Ascending aorta (tissue), 2 donors: ENCODE results near the gene PF4V1. TPM values are rescaled to one million over a fixed set of nuclear protein-coding genes. Genes with fewer than 3 reads are reported as not detected.
"Not testable (repeated sequence)": the region's sequence is repeated elsewhere in the genome, so short reads cannot be mapped to it uniquely, and the experiment has no call there.

Experiments
- DNase-seq, 2 donors: peaks; one replicate each; pipeline ENCODE4 v3.0.0-alpha.2; 2019; ENCODE audit warnings: low spot score in 2 of 2
- H3K27ac ChIP-seq, 2 donors: fragments of 200-600 bp; sonication (generic); one replicate each; pipeline ENCODE4 v1.5.1; 2016 to 2017; ENCODE audit warnings: mild to moderate bottlenecking in 1 of 2
- H3K27me3 ChIP-seq: fragments of 200-600 bp; sonication (generic); one replicate; pipeline ENCODE4 v1.5.1; 2017
- H3K36me3 ChIP-seq, 2 donors: fragments of 200-600 bp; sonication (generic); one replicate each; pipeline ENCODE4 v1.5.1; 2016
- H3K4me1 ChIP-seq, 2 donors: fragments of 200-600 bp; sonication (generic); one replicate each; pipeline ENCODE4 v1.5.1; 2016 to 2017; ENCODE audit warnings: mild to moderate bottlenecking in 1 of 2
- H3K4me3 ChIP-seq, 2 donors: fragments of 200-600 bp; sonication (generic); one replicate each; pipeline ENCODE4 v1.5.1; 2016 to 2017; ENCODE audit warnings: mild to moderate bottlenecking in 1 of 2
- H3K9me3 ChIP-seq, 2 donors: fragments of 200-600 bp; sonication (generic); one replicate each; pipeline ENCODE4 v1.5.1; 2016
- intact Hi-C: fragments of 100-400 bp; cut with DNase I; formaldehyde crosslinking; loops from one replicate; pipeline ENCODE4 v1.15.1; 2023
- total RNA-seq: library from RNA; depleted of rRNA; stranded (reverse); fragments of >200 nt; gene quantifications from one replicate; pipeline ENCODE4 v1.1.0, GENCODE V29; 2016
- TF ChIP-seq, protein P1 (sequence below), 3 experiments: fragments of 200-600 bp in 2 of 3; fragments of 450-650 bp in 1 of 3; sonication (generic) in 2 of 3; IDR thresholded peaks; one replicate each; pipeline ENCODE4 v1.5.1; 2016 to 2019; ENCODE audit warnings: antibody characterized with exemption in 3 of 3, mild to moderate bottlenecking in 1 of 3, moderate library complexity in 1 of 3

PF4V1 gene
- total RNA-seq, 1 donor from 2014 or later = not detected

DNA sequence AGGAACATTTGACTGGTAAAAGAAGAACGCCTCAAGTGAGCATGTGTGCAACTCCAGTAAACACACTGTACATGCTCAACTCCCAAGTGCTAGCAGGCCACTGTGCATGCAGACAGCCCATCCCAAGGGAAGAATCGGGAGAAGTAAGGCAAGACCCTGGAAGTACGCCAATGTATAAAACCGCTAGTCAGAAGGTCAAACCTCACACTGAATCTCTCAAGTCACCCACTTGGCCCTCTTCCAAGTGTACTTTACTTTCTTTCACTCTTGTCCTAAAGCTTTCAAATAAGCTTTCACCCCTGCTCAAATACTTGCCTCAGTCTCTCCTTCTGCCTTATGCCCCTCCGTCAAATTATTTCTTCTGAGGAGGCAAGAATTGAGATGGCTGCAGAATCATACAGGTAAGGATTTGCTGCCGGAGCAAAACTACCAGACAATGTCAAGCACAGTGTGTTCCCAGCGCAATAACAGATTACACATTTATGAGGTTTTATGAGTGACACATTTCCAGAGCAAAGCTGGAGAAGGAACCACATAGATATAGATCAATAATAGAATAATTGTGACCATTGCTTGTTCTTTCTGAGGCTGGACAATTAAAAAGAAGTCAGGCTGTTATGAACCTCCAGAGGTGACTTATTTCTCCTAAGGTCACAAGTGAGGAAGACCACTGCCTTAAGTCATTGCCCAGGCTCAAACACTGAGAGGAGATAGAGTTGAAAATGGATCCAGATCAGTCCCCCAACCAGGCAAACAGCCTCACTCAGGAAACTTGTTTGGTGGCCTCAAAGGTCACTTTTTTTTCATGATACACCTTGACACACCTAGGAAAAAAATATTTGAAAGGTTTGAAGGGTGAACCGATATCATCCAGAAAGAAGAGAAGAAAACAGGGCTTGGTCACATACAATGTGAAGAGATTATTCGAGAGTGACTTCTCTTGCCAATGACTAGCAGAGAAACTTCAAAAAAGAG, 42.4 kb downstream of the PF4V1 start:
- intact Hi-C loops = no loop called here
- no peaks in the 10 kb centered on the region for H3K4me1 ChIP-seq
- DNase-seq = no peak

DNA sequence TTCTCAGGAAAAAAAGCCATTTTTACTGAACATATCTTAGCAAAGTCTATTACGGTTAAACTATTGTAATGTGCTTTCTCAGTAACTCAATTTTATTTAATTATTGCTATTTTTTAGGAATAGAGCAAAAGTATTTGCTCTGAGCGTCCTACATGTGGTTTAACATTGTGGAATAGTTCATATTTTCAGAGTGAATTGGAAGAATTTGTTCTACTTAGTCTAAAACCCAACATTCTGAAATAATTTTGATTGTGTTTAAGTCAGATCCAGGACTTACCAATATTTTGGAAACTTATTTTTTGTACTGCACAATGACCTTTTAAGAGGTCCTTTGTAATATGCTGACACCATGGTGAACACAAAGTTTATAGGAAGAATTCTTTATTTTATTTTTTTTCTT, 43.3 kb downstream of the PF4V1 start:
- Histone ChIP-seq H3K4me1 (no peaks in the 10 kb centered on the region), H3K9me3 (no peaks in the 10 kb centered on the region), H3K4me3 (no peak overlapping the region), H3K27me3 (no peaks in the 10 kb centered on the region), H3K36me3 (no peaks in the 10 kb centered on the region), H3K27ac (no peak overlapping the region)
- intact Hi-C loops = no loop called here
- TF ChIP-seq, protein P1, sequence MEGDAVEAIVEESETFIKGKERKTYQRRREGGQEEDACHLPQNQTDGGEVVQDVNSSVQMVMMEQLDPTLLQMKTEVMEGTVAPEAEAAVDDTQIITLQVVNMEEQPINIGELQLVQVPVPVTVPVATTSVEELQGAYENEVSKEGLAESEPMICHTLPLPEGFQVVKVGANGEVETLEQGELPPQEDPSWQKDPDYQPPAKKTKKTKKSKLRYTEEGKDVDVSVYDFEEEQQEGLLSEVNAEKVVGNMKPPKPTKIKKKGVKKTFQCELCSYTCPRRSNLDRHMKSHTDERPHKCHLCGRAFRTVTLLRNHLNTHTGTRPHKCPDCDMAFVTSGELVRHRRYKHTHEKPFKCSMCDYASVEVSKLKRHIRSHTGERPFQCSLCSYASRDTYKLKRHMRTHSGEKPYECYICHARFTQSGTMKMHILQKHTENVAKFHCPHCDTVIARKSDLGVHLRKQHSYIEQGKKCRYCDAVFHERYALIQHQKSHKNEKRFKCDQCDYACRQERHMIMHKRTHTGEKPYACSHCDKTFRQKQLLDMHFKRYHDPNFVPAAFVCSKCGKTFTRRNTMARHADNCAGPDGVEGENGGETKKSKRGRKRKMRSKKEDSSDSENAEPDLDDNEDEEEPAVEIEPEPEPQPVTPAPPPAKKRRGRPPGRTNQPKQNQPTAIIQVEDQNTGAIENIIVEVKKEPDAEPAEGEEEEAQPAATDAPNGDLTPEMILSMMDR (IDR thresholded peaks at IDR 0.05) = no peak
- no peak for DNase-seq

More for the DNA sequence above, 42.4 kb downstream of the PF4V1 start:
- Histone ChIP-seq H3K27me3 (no peaks in the 10 kb centered on the region), H3K36me3 (no peaks in the 10 kb centered on the region), H3K27ac (no peak overlapping the region), H3K9me3 (no peaks in the 10 kb centered on the region), H3K4me3 (no peak overlapping the region)
- TF ChIP-seq, protein P1 (IDR thresholded peaks at IDR 0.05) = no peak

DNA sequence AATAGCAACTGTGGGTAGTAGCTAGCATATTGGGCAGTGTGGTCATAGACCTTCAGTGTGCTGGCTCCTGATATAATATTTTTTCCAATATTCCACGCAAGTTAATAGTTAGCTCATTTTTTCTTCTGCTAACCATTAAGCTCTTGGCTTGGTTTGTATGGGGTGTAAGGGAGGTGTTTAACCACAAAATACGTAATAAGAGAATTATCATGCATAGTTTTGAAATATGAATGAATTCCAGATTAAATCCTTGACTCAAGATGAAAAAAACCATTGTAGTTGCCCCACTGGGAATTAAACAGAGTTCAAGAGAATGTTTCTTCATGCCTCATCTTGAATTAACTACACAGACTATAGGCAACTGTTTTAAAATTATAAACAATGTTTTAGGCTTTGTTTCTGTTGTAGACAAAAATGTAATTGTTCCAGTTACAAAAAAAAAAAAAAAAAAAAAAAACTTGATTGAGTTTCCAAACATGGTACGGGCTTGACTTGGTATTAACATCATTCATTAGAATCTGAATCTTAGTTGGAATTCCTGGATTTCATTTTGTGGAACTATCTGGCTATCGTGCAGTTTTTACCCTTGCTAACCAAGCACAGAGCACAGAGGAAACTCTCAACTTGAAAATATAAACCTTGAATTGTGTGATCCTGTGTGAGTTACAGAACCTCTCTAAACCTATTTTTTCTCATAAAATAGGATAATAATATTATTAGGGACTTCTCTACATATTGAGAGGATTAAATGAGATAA, 44.5 kb downstream of the PF4V1 start:
- TF ChIP-seq, protein P1 (IDR thresholded peaks at IDR 0.05) = no peak
- Histone ChIP-seq H3K27me3 (no peaks in the 10 kb centered on the region), H3K4me3 (no peak overlapping the region), H3K27ac (no peak overlapping the region), H3K4me1 (no peaks in the 10 kb centered on the region), H3K36me3 (no peaks in the 10 kb centered on the region), H3K9me3 (no peaks in the 10 kb centered on the region)
- intact Hi-C loops = no loop called here
- DNase-seq = no peak

DNA sequence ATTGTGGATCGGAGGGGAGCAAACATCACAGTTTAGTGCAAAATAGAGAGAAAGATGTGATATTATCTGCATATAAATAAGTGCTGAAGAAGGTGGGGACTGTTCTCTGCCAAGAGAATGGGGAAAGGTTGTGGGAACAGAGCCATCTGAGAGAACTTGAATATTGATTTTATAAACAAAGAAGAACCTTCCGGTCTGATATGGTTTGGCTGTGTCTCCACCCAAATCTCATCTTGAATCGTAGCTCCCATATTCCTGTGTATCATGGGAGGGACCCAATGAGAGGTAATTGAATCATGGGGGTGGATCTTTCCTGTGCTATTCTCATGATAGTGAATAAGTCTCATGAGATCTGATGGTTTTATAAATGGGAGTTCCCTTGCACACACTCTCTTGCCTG, 46.2 kb downstream of the PF4V1 start:
- H3K36me3 ChIP-seq, H3K4me1 ChIP-seq, H3K27ac ChIP-seq, intact Hi-C loops, H3K4me3 ChIP-seq, H3K27me3 ChIP-seq, H3K9me3 ChIP-seq, DNase-seq: not testable (repeated sequence)

DNA sequence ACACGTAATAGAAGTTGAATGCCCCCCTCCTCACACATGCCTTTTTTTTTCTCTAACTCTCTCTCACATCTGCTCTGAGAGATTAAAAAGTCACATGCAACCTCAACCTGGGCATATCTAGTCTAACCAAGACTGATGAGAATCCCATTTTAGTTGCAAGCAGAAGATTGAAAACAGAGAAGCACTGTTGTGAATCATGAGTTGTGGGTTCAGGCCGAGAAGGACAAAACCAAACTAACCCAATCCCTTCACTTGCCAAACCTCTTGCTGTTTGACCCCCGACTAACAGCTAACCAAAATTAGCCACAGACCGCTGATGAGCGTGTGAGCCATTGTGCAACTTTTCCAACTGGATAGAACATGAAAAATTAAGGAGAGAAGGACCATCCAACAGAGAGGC, 47.9 kb downstream of the PF4V1 start:
- intact Hi-C loops = no loop called here
- TF ChIP-seq, protein P1 (IDR thresholded peaks at IDR 0.05) = no peak

More for the DNA sequence above, 47.9 kb downstream of the PF4V1 start:
- no peaks in the 10 kb centered on the region for H3K4me1 ChIP-seq
- no peak for DNase-seq
- no peaks in the 10 kb centered on the region for H3K36me3 ChIP-seq
- H3K27ac ChIP-seq = no peak overlapping the region
- no peaks in the 10 kb centered on the region for H3K9me3 ChIP-seq
- no peak overlapping the region for H3K4me3 ChIP-seq
- no peaks in the 10 kb centered on the region for H3K27me3 ChIP-seq
